HG03571 (cell line): ENCODE data around the gene SLC24A5.
A peak's percentile ranks its signal among the peaks of the same experiment; 100 is the strongest.

ENCODE experiments used
- ATAC-seq: cut with Tn5 transposase; IDR thresholded peaks from one replicate; pipeline ENCODE4 v1.9.1; 2021; ENCODE audit not compliant: unreplicated experiment

SLC24A5 gene

GRCh38 chr15:48109856-48110531, 10.8 kb upstream of the SLC24A5 start:
- no peak for ATAC-seq

- no peak for ATAC-seq
These were observed 8.5 kb upstream of the SLC24A5 start for GRCh38 chr15:48112242-48112641.

- ATAC-seq, result no peak
These were observed 1.5 kb upstream of the SLC24A5 start for GRCh38 chr15:48119277-48119676.

GRCh38 chr15:48121849-48122248, 1.1 kb downstream of the SLC24A5 start:
- no peak for ATAC-seq

- no peak for ATAC-seq
These were observed 6.0 kb downstream of the SLC24A5 start for GRCh38 chr15:48126667-48127355.

- no peak for ATAC-seq
These were observed 10.5 kb downstream of the SLC24A5 start for GRCh38 chr15:48131324-48131723.

- ATAC-seq, result no peak
These were observed 12.1 kb downstream of the SLC24A5 start for GRCh38 chr15:48132874-48133273.

- ATAC-seq, result no peak
These were observed 23.1 kb downstream of the SLC24A5 start for GRCh38 chr15:48143856-48144255.

- no peak for ATAC-seq
These were observed 24.1 kb downstream of the SLC24A5 start for GRCh38 chr15:48144889-48145288.

GRCh38 chr15:48145923-48146322, 25.1 kb downstream of the SLC24A5 start:
- ATAC-seq, result no peak

- ATAC-seq, result no peak
These were observed 26.6 kb downstream of the SLC24A5 start for GRCh38 chr15:48147358-48147757.

- ATAC-seq, result no peak
These were observed 29.1 kb downstream of the SLC24A5 start for GRCh38 chr15:48149858-48150257.

GRCh38 chr15:48153526-48153925, 32.7 kb downstream of the SLC24A5 start:
- no peak for ATAC-seq

- ATAC-seq, result no peak
These were observed 47.8 kb downstream of the SLC24A5 start for GRCh38 chr15:48168616-48169015.

- ATAC-seq, result no peak
These were observed 50.2 kb downstream of the SLC24A5 start for GRCh38 chr15:48170981-48171380.

- peak; percentile 29 for ATAC-seq
These were observed 54.3 kb downstream of the SLC24A5 start for GRCh38 chr15:48175126-48175525.

- no peak for ATAC-seq
These were observed 55.3 kb downstream of the SLC24A5 start for GRCh38 chr15:48176112-48176511.

- ATAC-seq, result peak; percentile 38
These were observed 56.2 kb downstream of the SLC24A5 start for GRCh38 chr15:48176957-48177356.

GRCh38 chr15:48177383-48177765, 56.6 kb downstream of the SLC24A5 start:
- peak; percentile 63 for ATAC-seq

- ATAC-seq, result peak; percentile 72
These were observed 57.2 kb downstream of the SLC24A5 start, which contains the start of gene MYEF2 for GRCh38 chr15:48177766-48178647. TSS of gene MYEF2 (minus strand) at chr15:48178295. CDS start at chr15:48178237, 58 bp downstream.

- no peak for ATAC-seq
These were observed 57.8 kb downstream of the SLC24A5 start for GRCh38 chr15:48178648-48178931.

- no peak for ATAC-seq
These were observed 62.0 kb downstream of the SLC24A5 start for GRCh38 chr15:48182749-48183148.
